Psoas muscle (tissue), 8 donors: ENCODE measurements around the gene DAGLB. TPM values are rescaled to one million over a fixed set of nuclear protein-coding genes. Genes with fewer than 3 reads are reported as not detected.

Experiments used
- ATAC-seq, 4 donors: fragments of 200-7000 bp; cut with Tn5 transposase; one replicate each; pipeline ENCODE4 v1.9.1; 2020; ENCODE audit warnings: moderate library complexity in 3 of 4, mild to moderate bottlenecking in 2 of 4
- DNase-seq, 2 donors: peaks; one replicate each; pipeline ENCODE4 v3.0.0-alpha.2; 2020
- H3K27ac ChIP-seq: fragments of 200-600 bp; one replicate; pipeline ENCODE4 v1.8.0; 2022
- H3K27me3 ChIP-seq, 3 donors: fragments of 200-600 bp in 1 of 3; one replicate each; pipeline versions ENCODE4 v1.6.1 to v1.8.0; 2013 to 2022; ENCODE audit warnings: low read length in 2 of 3, mild to moderate bottlenecking in 2 of 3, moderate library complexity in 1 of 3; ENCODE audit not compliant: insufficient read depth in 3 of 3
- H3K36me3 ChIP-seq, 2 donors: fragments of 200-600 bp in 1 of 2; one replicate each; pipeline versions ENCODE4 v1.6.1 to v1.8.0; 2013 to 2022; ENCODE audit warnings: low read depth in 1 of 2, mild to moderate bottlenecking in 1 of 2, moderate library complexity in 1 of 2; ENCODE audit not compliant: insufficient read depth in 1 of 2
- H3K4me1 ChIP-seq: fragments of 200-600 bp; one replicate; pipeline ENCODE4 v1.8.0; 2022
- H3K4me3 ChIP-seq: fragments of 200-600 bp; one replicate; pipeline ENCODE4 v1.8.0; 2022; ENCODE audit warnings: mild to moderate bottlenecking
- H3K9me3 ChIP-seq: fragments of 200-600 bp; one replicate; pipeline ENCODE4 v1.8.0; 2022
- CTCF ChIP-seq: fragments of 200-600 bp; IDR thresholded peaks from one replicate; pipeline ENCODE4 v1.8.0; 2022; ENCODE audit warnings: antibody characterized with exemption
- WGBS, 3 donors: extraction: QIAGEN DNeasy Blood & Tissue Kit; methylation state at CpG; one replicate each; pipeline versions ENCODE4 v1.1.6 to v1.1.7; 2013; 5-methylcytosine and 5-hydroxymethylcytosine counted together
- intact Hi-C, 2 donors: fragments of 100-400 bp; cut with DNase I; formaldehyde crosslinking; loops; one replicate each; pipeline versions ENCODE4 v1.11.0 to v1.14.2; 2022
- polyA plus RNA-seq, 3 donors: library from polyadenylated mRNA; stranded (reverse); fragments of 200-250 nt; gene quantifications; one replicate each; pipeline ENCODE4 v1.2.3, GENCODE V29; 2013
- total RNA-seq, 4 donors: library from RNA; stranded (reverse); fragmentation: NEBNext Ultra II Directional in 2 of 4; extraction: Animal tissue kit (Norgen Biotek cat#: 25700) in 2 of 4; gene quantifications; one replicate each; pipeline versions ENCODE4 v1.2.1 to v1.2.4, GENCODE V29; 2021 to 2023
- donor health status: healthy with polysubstance abuse.
- donor health status: DM: no; HTN: no; CAD: no; lungs with moderate emphysema.
- donor health status: Bipolar disorder and iron deficiency.
- donor health status: healthy.
- donor health status: DM: yes; HTN: yes; CAD: no.
- donor health status: DM: no; HTN: no; CAD: no.
- donor health status: DM: no; HTN: no; CAD: no.
- donor health status: DM: yes; HTN: yes; CAD: no.

Gene DAGLB
- total and polyA plus RNA-seq, 7 donors: 9.2 to 23.8 (median 12.1) TPM

GRCh38 chr7:6482743-6483119 lies 35.0 kb upstream of the DAGLB start:
- Histone ChIP-seq H3K27me3 (no peaks in the 10 kb centered on the region), H3K27ac (peak overlapping the region; percentile 89), H3K9me3 (no peaks in the 10 kb centered on the region), H3K4me3 (peak overlapping the region; percentile 98), H3K4me1 (peaks cover 29% of the 10 kb centered on the region), H3K36me3 (no peaks in the 10 kb centered on the region)
- WGBS, 3 donors: 22 to 35% (median 25%) methylated on average over 6 of the region's 6 CpGs
- ATAC-seq: no peak
- intact Hi-C loops: no loop called here
- TF ChIP-seq CTCF: no peak
- no peak for DNase-seq

GRCh38 chr7:6482307-6482706 lies 34.6 kb upstream of the DAGLB start:
- Histone ChIP-seq H3K27me3 (no peaks in the 10 kb centered on the region), H3K27ac (no peak overlapping the region), H3K4me3 (peak overlapping the region; percentile 98), H3K4me1 (peaks cover 34% of the 10 kb centered on the region), H3K9me3 (no peaks in the 10 kb centered on the region), H3K36me3 (no peaks in the 10 kb centered on the region)
- 59 to 73% (median 60%) methylated on average over 4 of the region's 4 CpGs for WGBS, 3 donors
- no peak for ATAC-seq
- intact Hi-C loops: no loop called here
- DNase-seq: no peak
- no peak for TF ChIP-seq CTCF

- DNase-seq (no peak), ATAC-seq (no peak)
- no peak overlapping the region for H3K27ac ChIP-seq
- no peaks in the 10 kb centered on the region for H3K36me3 ChIP-seq
- no peaks in the 10 kb centered on the region for H3K27me3 ChIP-seq
- H3K9me3 ChIP-seq: no peaks in the 10 kb centered on the region
- peaks cover 41% of the 10 kb centered on the region for H3K4me1 ChIP-seq
- no peak overlapping the region for H3K4me3 ChIP-seq
- intact Hi-C loops: no loop called here
- WGBS, 3 donors: 71 to 86% (median 73%) methylated on average over 6 of the region's 6 CpGs
- no peak for TF ChIP-seq CTCF
Measured at GRCh38 chr7:6481445-6481844, 33.7 kb upstream of the DAGLB start.

- Histone ChIP-seq H3K4me3 (peak overlapping the region; percentile 34), H3K9me3 (no peaks in the 10 kb centered on the region), H3K4me1 (peaks cover 49% of the 10 kb centered on the region), H3K27me3 (no peaks in the 10 kb centered on the region), H3K36me3 (no peaks in the 10 kb centered on the region), H3K27ac (peak overlapping the region; percentile 34)
- DNase-seq (no peak), ATAC-seq (no peak)
- 22 to 35% (median 30%) methylated on average over 5 of the region's 5 CpGs for WGBS, 3 donors
- intact Hi-C loops: no loop called here
- no peak for TF ChIP-seq CTCF
Measured at GRCh38 chr7:6480323-6480660, 32.5 kb upstream of the DAGLB start.

- H3K9me3 ChIP-seq: no peaks in the 10 kb centered on the region
- H3K36me3 ChIP-seq: peaks cover 0 to 6% of the 10 kb centered on the region in 2 donors
- no peaks in the 10 kb centered on the region for H3K27me3 ChIP-seq
- H3K27ac ChIP-seq: no peak overlapping the region
- WGBS, 3 donors: 87 to 93% (median 91%) methylated on average over 8 of the region's 8 CpGs
- intact Hi-C loops: no loop called here
- TF ChIP-seq CTCF: no peak
- H3K4me1 ChIP-seq: peaks cover 49% of the 10 kb centered on the region
- DNase-seq (no peak), ATAC-seq (no peak)
- no peak overlapping the region for H3K4me3 ChIP-seq
Measured at GRCh38 chr7:6479067-6479466, 31.3 kb upstream of the DAGLB start.
